HepG2 (cell line): ENCODE data around the gene RPS6KB1. TPM values are rescaled to one million over a fixed set of nuclear protein-coding genes. Genes with fewer than 3 reads are reported as not detected.

Experiments
- BRCA1 ChIP-seq: sonication (generic); formaldehyde crosslinking; IDR thresholded peaks from 2 replicates; pipeline ENCODE4 v1.4.0; 2020; ENCODE audit warnings: missing genetic modification reagents
- CCAR2 ChIP-seq: fragments of 200-400 bp; formaldehyde crosslinking; optimal IDR thresholded peaks from 2 replicates; pipeline ENCODE3; 2018; ENCODE audit warnings: low read depth, mild to moderate bottlenecking, low read length, moderate library complexity
- HNF4G ChIP-seq, 2 experiments: sonication (generic) in 1 of 2; formaldehyde crosslinking in 1 of 2; IDR thresholded peaks; 2 replicates each; pipeline versions ENCODE4 v1.4.0 to v1.6.1; 2011 to 2020; ENCODE audit warnings: borderline replicate concordance in 2 of 2, low read depth in 2 of 2, mild to moderate bottlenecking in 2 of 2, low read length in 1 of 2, missing genetic modification reagents in 1 of 2, moderate library complexity in 1 of 2
- HOXA9 ChIP-seq: sonication (generic); formaldehyde crosslinking; IDR thresholded peaks from 2 replicates; pipeline ENCODE4 v1.8.1; 2022; ENCODE audit warnings: missing genetic modification reagents, mild to moderate bottlenecking, moderate library complexity, borderline replicate concordance
- MXD4 ChIP-seq: IDR thresholded peaks from 2 replicates; pipeline ENCODE4 v1.6.1; 2016; ENCODE audit warnings: mild to moderate bottlenecking, missing biosample characterization, missing genetic modification reagents
- ZNF10 ChIP-seq: sonication (generic); formaldehyde crosslinking; IDR thresholded peaks from 2 replicates; pipeline ENCODE4 v1.4.0; 2020; ENCODE audit warnings: mild to moderate bottlenecking, low read depth, missing genetic modification reagents, borderline replicate concordance
- polyA plus RNA-seq, 8 experiments: library from polyadenylated mRNA; depleted of rRNA in 3 of 8; stranded (reverse) in 7 of 8; unstranded in 1 of 8; fragments of >200 nt; fragmentation: Illumina TruSeq in 4 of 8; extraction: Trizol in 4 of 8; gene quantifications; 2 replicates each; pipeline versions ENCODE4 v1.2.1 to v1.2.3, GENCODE V29; 2011 to 2016; ENCODE audit warnings: low read depth in 4 of 8, missing spikeins in 1 of 8, mixed read lengths in 1 of 8; ENCODE audit not compliant: insufficient read depth in 1 of 8
- total RNA-seq, 5 experiments: library from RNA; depleted of rRNA; stranded (reverse); fragments of >200 nt; fragmentation: Illumina TruSeq; extraction: Trizol; gene quantifications; 2 replicates each; pipeline ENCODE4 v1.2.3, GENCODE V29; 2016; ENCODE audit warnings: low read depth in 1 of 5
- TF ChIP-seq, protein P1 (sequence below): sonication (generic); formaldehyde crosslinking; IDR thresholded peaks from 2 replicates; pipeline ENCODE4 v1.8.1; 2022; ENCODE audit warnings: low read depth, mild to moderate bottlenecking, missing genetic modification reagents
- TF ChIP-seq, protein P2 (sequence below): sonication (generic); formaldehyde crosslinking; conservative IDR thresholded peaks from 2 replicates; pipeline ENCODE4 v1.4.0; 2020; ENCODE audit warnings: missing genetic modification reagents
- TF ChIP-seq, protein P3 (sequence below): sonication (generic); formaldehyde crosslinking; IDR thresholded peaks from 2 replicates; pipeline ENCODE4 v1.5.1; 2020; ENCODE audit warnings: mild to moderate bottlenecking, missing genetic modification reagents, moderate library complexity
- TF ChIP-seq, protein P4 (sequence below): IDR thresholded peaks from 2 replicates; pipeline ENCODE4 v1.4.0; 2020; ENCODE audit warnings: mild to moderate bottlenecking, missing genetic modification reagents

RPS6KB1 gene
- total and polyA plus RNA-seq, 2 of the 13 experiments (the other 11 are each of a cell fraction or from before 2014, with no cell fraction given): 16.5 to 42.2 TPM

DNA sequence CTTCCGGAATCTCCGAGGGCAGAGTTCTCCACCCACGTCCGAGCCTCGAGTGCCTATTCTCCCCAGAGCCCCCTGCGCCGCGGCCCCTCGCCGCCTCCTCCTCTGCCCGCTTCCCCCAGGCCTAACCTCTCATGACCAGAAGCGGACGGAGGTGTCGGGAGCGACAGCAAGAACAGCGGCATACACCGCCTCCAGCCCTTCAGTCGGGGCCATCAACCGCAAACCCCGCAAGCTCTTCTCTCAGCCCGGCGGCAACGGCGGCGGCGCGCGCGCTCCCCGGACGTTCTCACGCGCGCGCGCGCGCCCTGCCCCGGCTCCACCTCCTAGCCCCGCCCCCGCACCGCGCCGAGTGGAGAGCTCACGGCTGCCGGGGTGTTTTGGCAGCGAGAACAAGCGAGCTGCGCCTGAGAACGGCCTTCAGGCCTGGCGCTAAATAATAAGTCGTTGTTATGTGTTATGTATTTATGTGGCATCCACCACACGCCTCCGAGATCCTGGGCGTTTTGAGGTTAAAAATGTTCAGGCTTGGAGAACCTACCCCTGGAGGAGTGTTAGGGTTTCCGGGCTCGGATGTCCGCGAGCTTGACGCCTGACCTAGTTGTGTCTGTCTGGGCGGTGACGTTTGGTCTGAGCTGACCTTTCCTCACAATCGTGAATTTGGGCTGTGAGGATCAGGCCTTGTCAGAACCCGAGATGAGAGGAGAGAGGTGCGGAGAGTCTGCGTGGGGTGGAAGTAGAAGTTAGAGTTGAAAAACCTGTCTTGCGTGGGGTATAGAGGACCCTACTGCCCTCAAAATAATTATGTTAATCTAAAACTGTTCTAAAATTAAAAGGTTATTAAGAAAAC lies 71.8 kb downstream of the RPS6KB1 start, which contains the start of gene RNFT1 (continued):
- TF ChIP-seq, protein P1, sequence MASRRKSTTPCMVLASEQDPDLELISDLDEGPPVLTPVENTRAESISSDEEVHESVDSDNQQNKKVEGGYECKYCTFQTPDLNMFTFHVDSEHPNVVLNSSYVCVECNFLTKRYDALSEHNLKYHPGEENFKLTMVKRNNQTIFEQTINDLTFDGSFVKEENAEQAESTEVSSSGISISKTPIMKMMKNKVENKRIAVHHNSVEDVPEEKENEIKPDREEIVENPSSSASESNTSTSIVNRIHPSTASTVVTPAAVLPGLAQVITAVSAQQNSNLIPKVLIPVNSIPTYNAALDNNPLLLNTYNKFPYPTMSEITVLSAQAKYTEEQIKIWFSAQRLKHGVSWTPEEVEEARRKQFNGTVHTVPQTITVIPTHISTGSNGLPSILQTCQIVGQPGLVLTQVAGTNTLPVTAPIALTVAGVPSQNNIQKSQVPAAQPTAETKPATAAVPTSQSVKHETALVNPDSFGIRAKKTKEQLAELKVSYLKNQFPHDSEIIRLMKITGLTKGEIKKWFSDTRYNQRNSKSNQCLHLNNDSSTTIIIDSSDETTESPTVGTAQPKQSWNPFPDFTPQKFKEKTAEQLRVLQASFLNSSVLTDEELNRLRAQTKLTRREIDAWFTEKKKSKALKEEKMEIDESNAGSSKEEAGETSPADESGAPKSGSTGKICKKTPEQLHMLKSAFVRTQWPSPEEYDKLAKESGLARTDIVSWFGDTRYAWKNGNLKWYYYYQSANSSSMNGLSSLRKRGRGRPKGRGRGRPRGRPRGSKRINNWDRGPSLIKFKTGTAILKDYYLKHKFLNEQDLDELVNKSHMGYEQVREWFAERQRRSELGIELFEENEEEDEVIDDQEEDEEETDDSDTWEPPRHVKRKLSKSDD: no peak; the same call in 1 of the 2 replicates
- TF ChIP-seq ZNF10 (CRISPR knock-in tag) (no peak), HNF4G (IDR thresholded peaks at IDR 0.05; ENCODE audit: borderline replicate concordance, low read depth, low read length) (no peak), HNF4G (CRISPR knock-in tag; IDR thresholded peaks at IDR 0.05; ENCODE audit: borderline replicate concordance, low read depth) (no peak), MXD4 (CRISPR knock-in tag) (peak; percentile 67; the same call in 1 of the 2 replicates), HOXA9 (CRISPR knock-in tag) (0 out of 2 replicates have a peak, but pooled peaks have one; percentile 54), BRCA1 (CRISPR knock-in tag) (peak; percentile 82; the same call in 1 of the 2 replicates), CCAR2 (no peak)
- TF ChIP-seq, protein P2, sequence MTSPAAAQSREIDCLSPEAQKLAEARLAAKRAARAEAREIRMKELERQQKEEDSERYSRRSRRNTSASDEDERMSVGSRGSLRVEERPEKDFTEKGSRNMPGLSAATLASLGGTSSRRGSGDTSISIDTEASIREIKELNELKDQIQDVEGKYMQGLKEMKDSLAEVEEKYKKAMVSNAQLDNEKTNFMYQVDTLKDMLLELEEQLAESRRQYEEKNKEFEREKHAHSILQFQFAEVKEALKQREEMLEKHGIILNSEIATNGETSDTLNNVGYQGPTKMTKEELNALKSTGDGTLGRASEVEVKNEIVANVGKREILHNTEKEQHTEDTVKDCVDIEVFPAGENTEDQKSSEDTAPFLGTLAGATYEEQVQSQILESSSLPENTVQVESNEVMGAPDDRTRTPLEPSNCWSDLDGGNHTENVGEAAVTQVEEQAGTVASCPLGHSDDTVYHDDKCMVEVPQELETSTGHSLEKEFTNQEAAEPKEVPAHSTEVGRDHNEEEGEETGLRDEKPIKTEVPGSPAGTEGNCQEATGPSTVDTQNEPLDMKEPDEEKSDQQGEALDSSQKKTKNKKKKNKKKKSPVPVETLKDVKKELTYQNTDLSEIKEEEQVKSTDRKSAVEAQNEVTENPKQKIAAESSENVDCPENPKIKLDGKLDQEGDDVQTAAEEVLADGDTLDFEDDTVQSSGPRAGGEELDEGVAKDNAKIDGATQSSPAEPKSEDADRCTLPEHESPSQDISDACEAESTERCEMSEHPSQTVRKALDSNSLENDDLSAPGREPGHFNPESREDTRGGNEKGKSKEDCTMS (CRISPR knock-in tag): no peak
- TF ChIP-seq, protein P3, sequence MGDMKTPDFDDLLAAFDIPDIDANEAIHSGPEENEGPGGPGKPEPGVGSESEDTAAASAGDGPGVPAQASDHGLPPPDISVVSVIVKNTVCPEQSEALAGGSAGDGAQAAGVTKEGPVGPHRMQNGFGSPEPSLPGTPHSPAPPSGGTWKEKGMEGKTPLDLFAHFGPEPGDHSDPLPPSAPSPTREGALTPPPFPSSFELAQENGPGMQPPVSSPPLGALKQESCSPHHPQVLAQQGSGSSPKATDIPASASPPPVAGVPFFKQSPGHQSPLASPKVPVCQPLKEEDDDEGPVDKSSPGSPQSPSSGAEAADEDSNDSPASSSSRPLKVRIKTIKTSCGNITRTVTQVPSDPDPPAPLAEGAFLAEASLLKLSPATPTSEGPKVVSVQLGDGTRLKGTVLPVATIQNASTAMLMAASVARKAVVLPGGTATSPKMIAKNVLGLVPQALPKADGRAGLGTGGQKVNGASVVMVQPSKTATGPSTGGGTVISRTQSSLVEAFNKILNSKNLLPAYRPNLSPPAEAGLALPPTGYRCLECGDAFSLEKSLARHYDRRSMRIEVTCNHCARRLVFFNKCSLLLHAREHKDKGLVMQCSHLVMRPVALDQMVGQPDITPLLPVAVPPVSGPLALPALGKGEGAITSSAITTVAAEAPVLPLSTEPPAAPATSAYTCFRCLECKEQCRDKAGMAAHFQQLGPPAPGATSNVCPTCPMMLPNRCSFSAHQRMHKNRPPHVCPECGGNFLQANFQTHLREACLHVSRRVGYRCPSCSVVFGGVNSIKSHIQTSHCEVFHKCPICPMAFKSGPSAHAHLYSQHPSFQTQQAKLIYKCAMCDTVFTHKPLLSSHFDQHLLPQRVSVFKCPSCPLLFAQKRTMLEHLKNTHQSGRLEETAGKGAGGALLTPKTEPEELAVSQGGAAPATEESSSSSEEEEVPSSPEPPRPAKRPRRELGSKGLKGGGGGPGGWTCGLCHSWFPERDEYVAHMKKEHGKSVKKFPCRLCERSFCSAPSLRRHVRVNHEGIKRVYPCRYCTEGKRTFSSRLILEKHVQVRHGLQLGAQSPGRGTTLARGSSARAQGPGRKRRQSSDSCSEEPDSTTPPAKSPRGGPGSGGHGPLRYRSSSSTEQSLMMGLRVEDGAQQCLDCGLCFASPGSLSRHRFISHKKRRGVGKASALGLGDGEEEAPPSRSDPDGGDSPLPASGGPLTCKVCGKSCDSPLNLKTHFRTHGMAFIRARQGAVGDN: peak; percentile 93
- TF ChIP-seq, protein P4, sequence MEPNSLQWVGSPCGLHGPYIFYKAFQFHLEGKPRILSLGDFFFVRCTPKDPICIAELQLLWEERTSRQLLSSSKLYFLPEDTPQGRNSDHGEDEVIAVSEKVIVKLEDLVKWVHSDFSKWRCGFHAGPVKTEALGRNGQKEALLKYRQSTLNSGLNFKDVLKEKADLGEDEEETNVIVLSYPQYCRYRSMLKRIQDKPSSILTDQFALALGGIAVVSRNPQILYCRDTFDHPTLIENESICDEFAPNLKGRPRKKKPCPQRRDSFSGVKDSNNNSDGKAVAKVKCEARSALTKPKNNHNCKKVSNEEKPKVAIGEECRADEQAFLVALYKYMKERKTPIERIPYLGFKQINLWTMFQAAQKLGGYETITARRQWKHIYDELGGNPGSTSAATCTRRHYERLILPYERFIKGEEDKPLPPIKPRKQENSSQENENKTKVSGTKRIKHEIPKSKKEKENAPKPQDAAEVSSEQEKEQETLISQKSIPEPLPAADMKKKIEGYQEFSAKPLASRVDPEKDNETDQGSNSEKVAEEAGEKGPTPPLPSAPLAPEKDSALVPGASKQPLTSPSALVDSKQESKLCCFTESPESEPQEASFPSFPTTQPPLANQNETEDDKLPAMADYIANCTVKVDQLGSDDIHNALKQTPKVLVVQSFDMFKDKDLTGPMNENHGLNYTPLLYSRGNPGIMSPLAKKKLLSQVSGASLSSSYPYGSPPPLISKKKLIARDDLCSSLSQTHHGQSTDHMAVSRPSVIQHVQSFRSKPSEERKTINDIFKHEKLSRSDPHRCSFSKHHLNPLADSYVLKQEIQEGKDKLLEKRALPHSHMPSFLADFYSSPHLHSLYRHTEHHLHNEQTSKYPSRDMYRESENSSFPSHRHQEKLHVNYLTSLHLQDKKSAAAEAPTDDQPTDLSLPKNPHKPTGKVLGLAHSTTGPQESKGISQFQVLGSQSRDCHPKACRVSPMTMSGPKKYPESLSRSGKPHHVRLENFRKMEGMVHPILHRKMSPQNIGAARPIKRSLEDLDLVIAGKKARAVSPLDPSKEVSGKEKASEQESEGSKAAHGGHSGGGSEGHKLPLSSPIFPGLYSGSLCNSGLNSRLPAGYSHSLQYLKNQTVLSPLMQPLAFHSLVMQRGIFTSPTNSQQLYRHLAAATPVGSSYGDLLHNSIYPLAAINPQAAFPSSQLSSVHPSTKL (CRISPR knock-in tag): peak; percentile 48
